ENCODE results near the gene TOB2.

TOB2 gene

DNA sequence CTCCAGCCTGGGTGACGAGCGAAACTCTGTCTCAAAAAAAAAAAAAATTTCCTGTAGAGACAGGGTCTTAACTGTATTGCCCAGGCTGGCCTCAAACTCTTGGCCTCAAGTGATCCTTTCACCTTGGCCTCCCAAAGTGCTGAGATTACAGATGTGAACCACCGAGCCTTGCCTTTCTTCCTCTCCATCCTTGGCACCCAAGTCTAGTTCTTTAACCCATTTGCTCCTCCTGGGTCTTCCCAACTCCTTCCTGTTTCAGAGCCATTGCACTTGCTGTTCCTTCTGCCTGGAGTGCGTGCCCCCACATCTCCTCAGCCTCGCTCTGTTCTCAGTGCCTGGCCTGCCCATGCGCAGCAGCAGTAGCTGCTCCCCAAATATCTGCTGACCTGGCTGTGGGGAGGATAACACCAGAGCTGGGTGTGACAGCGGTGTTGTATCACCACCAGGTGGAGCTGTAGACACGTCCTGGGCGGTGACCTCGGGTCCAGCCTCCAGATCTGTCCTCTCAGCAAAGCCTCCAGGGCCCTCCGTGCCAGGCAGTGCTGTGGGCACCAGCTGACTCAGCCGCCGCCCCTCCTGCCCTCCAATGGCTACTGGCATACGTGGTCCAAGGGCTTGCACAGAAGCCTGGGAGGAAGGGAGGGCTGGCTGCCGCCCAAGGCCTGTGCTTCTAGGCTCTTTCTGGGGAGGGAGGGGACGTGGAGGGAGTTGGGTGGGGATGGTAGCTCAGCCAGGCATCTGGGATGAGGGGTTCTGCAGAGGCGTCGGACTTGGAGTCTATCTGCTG, 42.9 kb downstream of the TOB2 start:
- TF ChIP-seq ZBTB7A (IDR thresholded peaks at IDR 0.05; ENCODE audit: low read depth) (no peak), NFIC (IDR thresholded peaks at IDR 0.05) (peak; percentile 30; the same call in 1 of the 2 replicates), TEAD4 (IDR thresholded peaks at IDR 0.05) (no peak), RAD21 (IDR thresholded peaks at IDR 0.05; ENCODE audit: low read depth) (peak; percentile 99), YY1 (IDR thresholded peaks at IDR 0.05; ENCODE audit: low read depth) (0 out of 2 replicates have a peak, but pooled peaks have one; percentile 24), TAF1 (IDR thresholded peaks at IDR 0.05; ENCODE audit: low read depth) (no peak), CREB1 (IDR thresholded peaks at IDR 0.05; ENCODE audit: low read depth) (no peak), EGR1 (IDR thresholded peaks at IDR 0.05) (no peak)
- TF ChIP-seq, protein P1, sequence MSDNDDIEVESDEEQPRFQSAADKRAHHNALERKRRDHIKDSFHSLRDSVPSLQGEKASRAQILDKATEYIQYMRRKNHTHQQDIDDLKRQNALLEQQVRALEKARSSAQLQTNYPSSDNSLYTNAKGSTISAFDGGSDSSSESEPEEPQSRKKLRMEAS (IDR thresholded peaks at IDR 0.05), result peak; percentile 48
- TF ChIP-seq, protein P2, sequence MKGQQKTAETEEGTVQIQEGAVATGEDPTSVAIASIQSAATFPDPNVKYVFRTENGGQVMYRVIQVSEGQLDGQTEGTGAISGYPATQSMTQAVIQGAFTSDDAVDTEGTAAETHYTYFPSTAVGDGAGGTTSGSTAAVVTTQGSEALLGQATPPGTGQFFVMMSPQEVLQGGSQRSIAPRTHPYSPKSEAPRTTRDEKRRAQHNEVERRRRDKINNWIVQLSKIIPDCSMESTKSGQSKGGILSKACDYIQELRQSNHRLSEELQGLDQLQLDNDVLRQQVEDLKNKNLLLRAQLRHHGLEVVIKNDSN (IDR thresholded peaks at IDR 0.05), result peak; percentile 22; the same call in 1 of the 2 replicates

DNA sequence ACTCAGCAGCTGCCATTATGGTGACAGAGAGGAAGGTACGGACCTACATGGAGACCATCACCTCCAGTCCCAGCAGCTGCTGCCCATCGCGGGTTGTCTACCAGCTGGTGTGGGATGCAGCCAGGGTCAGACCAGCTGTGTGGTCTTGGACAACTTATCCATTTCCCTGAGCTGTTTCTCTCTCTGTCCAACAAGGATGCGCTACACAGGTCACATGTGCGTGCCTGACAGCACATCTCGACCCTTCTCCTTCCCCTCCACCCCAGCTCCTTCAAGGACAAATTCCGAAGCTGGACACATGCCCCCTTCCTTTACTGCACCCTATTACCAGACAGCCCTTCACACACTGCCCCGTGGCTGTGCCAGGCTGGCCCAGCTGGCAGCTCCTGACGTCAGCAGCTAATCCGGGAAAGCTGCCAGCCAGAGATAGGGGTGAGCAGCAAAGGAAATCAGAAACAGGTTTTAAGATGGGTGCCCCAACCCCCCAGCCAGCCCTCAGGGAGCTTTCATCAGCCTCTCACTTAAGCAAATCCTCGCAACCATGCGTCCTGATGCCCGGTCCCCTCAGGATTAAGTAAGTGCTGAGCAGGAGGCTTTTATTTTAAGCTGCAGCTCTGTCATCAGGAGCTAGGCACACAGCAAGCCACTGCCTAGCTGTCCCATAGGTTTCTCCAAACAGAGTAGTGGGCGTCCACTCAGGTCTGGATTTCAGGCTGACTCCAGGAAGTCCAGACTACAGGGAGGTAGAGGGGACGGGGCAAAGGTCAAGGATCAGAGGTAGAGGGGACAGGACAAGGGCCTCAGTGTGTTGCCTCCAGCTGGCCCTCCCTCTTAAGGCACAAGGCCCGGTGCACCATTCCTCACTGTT, 44.6 kb downstream of the TOB2 start:
- TF ChIP-seq, protein P2 (IDR thresholded peaks at IDR 0.05), result no peak
- TF ChIP-seq FOXM1 (IDR thresholded peaks at IDR 0.05; ENCODE audit: borderline replicate concordance, low read depth) (no peak), TEAD4 (IDR thresholded peaks at IDR 0.05) (no peak), TAF1 (IDR thresholded peaks at IDR 0.05; ENCODE audit: low read depth) (no peak), ZBTB7A (IDR thresholded peaks at IDR 0.05; ENCODE audit: low read depth) (no peak), YY1 (IDR thresholded peaks at IDR 0.05; ENCODE audit: low read depth) (no peak), TCF12 (IDR thresholded peaks at IDR 0.05; ENCODE audit: low read depth) (no peak), CEBPB (IDR thresholded peaks at IDR 0.05) (no peak), NFIC (IDR thresholded peaks at IDR 0.05) (no peak)
- TF ChIP-seq, protein P1 (IDR thresholded peaks at IDR 0.05), result no peak

DNA sequence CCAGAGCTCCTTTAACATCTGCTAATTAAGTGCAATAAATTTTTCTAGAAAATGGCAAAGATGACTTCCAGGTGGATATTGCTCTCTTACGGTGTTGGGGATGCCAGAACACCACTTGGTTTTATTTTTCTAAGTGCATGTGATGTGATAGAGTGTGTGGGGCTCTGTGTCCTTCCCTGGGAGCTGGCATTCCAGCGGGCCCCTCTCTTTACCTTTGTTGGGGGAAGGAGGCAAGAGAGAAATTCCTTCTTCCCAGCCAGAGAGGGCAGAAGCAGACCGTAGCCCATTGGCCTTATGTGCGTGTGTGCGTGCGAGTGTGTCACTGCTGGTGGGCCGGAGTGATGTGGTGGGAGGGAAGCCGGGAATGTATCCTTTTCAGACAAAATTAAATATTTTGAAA, 47.7 kb downstream of the TOB2 start:
- no peak for TF ChIP-seq CREB1 (IDR thresholded peaks at IDR 0.05; ENCODE audit: low read depth)
- TF ChIP-seq NFIC (IDR thresholded peaks at IDR 0.05), result no peak
- TF ChIP-seq, protein P3, sequence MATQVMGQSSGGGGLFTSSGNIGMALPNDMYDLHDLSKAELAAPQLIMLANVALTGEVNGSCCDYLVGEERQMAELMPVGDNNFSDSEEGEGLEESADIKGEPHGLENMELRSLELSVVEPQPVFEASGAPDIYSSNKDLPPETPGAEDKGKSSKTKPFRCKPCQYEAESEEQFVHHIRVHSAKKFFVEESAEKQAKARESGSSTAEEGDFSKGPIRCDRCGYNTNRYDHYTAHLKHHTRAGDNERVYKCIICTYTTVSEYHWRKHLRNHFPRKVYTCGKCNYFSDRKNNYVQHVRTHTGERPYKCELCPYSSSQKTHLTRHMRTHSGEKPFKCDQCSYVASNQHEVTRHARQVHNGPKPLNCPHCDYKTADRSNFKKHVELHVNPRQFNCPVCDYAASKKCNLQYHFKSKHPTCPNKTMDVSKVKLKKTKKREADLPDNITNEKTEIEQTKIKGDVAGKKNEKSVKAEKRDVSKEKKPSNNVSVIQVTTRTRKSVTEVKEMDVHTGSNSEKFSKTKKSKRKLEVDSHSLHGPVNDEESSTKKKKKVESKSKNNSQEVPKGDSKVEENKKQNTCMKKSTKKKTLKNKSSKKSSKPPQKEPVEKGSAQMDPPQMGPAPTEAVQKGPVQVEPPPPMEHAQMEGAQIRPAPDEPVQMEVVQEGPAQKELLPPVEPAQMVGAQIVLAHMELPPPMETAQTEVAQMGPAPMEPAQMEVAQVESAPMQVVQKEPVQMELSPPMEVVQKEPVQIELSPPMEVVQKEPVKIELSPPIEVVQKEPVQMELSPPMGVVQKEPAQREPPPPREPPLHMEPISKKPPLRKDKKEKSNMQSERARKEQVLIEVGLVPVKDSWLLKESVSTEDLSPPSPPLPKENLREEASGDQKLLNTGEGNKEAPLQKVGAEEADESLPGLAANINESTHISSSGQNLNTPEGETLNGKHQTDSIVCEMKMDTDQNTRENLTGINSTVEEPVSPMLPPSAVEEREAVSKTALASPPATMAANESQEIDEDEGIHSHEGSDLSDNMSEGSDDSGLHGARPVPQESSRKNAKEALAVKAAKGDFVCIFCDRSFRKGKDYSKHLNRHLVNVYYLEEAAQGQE (IDR thresholded peaks at IDR 0.05; ENCODE audit: low read depth), result no peak
- no peak for TF ChIP-seq EP300 (IDR thresholded peaks at IDR 0.05; ENCODE audit: borderline replicate concordance)
- TF ChIP-seq YY1 (IDR thresholded peaks at IDR 0.05; ENCODE audit: low read depth), result no peak
- TF ChIP-seq TAF1 (IDR thresholded peaks at IDR 0.05; ENCODE audit: low read depth), result no peak

DNA sequence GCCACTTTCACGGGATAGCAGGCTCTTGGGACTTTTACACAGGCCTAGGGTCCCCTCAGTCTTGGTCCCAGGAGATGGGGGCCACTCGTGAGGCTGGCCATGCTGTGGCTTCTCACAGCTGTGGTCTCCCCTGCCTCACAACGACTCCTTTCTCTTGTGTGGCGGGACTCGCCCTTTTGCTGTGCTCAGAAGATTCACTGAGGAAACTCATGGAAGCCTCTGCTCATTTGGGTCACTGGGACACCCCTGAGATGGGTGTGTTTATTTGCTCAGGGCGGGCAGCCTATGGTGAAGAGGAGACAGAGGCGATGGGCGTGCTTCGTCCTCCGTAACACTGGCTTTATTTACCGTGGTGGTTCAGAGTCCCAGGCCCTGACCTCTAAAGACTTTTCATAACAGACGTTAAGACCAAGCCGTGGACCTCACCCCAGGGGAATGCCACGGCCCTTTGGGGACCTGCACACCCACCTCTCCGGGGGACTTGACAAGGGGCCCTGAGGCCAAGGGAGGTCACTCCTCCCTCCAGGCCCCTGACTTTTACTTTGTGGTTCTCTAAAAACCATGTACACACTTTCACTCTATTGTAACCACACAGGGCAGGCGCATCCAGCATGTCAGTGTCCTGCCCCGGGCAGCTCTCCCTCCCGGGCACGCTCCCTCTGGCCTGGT, 49.3 kb downstream of the TOB2 start:
- TF ChIP-seq ZBTB7A (IDR thresholded peaks at IDR 0.05; ENCODE audit: low read depth) (no peak), EGR1 (IDR thresholded peaks at IDR 0.05) (no peak), CEBPB (IDR thresholded peaks at IDR 0.05) (no peak), TAF1 (IDR thresholded peaks at IDR 0.05; ENCODE audit: low read depth) (no peak), TEAD4 (IDR thresholded peaks at IDR 0.05) (no peak), NFIC (IDR thresholded peaks at IDR 0.05) (no peak), EP300 (IDR thresholded peaks at IDR 0.05; ENCODE audit: borderline replicate concordance) (no peak), CREB1 (IDR thresholded peaks at IDR 0.05; ENCODE audit: low read depth) (no peak), RAD21 (IDR thresholded peaks at IDR 0.05; ENCODE audit: low read depth) (no peak), TCF12 (IDR thresholded peaks at IDR 0.05; ENCODE audit: low read depth) (no peak), FOXM1 (IDR thresholded peaks at IDR 0.05; ENCODE audit: borderline replicate concordance, low read depth) (no peak), YY1 (IDR thresholded peaks at IDR 0.05; ENCODE audit: low read depth) (no peak)
- TF ChIP-seq, protein P1 (IDR thresholded peaks at IDR 0.05), result no peak
- TF ChIP-seq, protein P3 (IDR thresholded peaks at IDR 0.05; ENCODE audit: low read depth), result no peak
- TF ChIP-seq, protein P2 (IDR thresholded peaks at IDR 0.05), result no peak
